ENCODE measurements around the gene MTERF4.

DNA sequence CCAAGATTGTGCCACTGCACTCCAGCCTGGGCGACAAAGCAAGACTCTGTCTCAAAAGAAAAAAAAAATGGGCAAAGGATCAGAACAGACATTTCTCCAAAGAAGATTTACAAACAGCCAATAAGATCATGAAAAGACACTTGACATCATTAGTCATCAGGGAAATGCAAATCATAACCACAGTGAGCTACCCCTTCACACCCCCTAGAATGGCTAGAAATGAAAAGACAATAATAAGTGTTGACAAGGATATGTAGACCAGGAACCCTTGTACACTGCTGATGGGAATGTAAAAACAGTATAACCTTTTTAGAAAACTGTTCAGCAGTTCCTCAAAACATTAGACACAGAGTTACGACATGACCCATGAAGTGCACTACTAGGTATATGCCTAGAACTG lies 18.4 kb upstream of the MTERF4 start:
- TF ChIP-seq, protein P1, sequence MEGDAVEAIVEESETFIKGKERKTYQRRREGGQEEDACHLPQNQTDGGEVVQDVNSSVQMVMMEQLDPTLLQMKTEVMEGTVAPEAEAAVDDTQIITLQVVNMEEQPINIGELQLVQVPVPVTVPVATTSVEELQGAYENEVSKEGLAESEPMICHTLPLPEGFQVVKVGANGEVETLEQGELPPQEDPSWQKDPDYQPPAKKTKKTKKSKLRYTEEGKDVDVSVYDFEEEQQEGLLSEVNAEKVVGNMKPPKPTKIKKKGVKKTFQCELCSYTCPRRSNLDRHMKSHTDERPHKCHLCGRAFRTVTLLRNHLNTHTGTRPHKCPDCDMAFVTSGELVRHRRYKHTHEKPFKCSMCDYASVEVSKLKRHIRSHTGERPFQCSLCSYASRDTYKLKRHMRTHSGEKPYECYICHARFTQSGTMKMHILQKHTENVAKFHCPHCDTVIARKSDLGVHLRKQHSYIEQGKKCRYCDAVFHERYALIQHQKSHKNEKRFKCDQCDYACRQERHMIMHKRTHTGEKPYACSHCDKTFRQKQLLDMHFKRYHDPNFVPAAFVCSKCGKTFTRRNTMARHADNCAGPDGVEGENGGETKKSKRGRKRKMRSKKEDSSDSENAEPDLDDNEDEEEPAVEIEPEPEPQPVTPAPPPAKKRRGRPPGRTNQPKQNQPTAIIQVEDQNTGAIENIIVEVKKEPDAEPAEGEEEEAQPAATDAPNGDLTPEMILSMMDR (IDR thresholded peaks at IDR 0.05): no peak
- TF ChIP-seq POLR2A (IDR thresholded peaks at IDR 0.05): no peak
